GM10847 (cell line): Measurements from ENCODE around the gene POU2AF2.

Experiments
- POLR2A ChIP-seq: IDR thresholded peaks from 2 replicates; pipeline ENCODE4 v1.6.1; 2011; ENCODE audit not compliant: insufficient read length; ENCODE audit errors: extremely low read depth

POU2AF2 gene

DNA sequence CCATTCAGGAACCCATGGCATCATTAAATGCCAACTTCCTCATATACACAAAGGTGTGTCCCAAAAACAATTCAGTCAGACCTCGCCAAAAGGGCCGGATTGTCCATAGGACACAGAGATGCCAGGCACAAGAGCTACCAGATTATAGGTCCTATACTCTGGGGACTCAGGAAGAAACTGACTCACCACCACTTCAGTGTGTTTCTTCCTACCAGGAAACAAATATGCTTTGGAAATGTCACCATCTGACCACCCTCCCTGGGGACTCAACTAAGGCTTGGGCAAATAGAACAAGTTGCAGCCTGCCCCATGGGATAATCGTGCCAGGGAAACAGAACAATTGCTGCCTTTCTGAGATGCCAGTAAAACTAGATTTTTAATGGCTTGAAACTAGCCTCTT is 64.6 kb downstream of the POU2AF2 start:
- TF ChIP-seq POLR2A = no peak

GRCh38 chr11:111310723-111311122 is 65.2 kb downstream of the POU2AF2 start:
- TF ChIP-seq POLR2A = no peak

DNA sequence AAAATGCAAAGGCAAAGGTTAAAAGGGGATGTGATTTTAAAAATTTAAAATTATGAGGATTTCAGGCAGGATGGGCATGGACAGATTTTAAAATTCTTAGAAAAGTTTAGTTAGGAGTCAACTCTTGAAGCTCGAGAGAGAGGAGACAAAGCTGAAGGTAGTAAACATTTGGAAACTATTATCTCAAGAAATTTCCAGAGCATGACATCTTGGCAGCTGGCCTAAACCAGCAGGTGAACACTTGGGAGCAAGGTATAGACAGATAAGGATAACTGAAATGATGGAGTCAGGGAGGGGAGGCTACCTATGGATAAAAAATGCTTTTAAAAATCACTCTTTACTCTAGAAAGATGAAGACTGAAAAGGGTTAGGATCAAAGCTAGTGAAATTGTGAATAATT is 66.6 kb downstream of the POU2AF2 start:
- no peak for TF ChIP-seq POLR2A

DNA sequence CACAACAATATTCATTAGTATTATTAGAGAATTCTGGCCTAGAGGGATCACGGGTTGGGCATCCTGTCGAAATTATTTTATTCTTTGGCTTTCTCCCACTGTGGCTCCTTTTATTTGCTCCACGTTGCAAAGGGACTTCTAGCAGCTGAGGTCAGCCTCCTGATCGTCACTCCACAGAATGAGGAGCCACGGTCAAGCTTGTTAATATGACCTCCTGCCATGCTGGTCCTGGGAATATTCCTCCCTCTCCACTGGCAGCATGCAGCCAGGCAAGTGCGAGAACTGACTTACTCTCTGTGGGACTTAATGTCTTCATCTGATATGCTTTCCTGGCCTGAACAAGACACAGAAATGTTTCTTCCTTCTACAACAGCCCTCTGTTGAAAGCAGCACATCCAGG is 73.8 kb downstream of the POU2AF2 start:
- no peak for TF ChIP-seq POLR2A

DNA sequence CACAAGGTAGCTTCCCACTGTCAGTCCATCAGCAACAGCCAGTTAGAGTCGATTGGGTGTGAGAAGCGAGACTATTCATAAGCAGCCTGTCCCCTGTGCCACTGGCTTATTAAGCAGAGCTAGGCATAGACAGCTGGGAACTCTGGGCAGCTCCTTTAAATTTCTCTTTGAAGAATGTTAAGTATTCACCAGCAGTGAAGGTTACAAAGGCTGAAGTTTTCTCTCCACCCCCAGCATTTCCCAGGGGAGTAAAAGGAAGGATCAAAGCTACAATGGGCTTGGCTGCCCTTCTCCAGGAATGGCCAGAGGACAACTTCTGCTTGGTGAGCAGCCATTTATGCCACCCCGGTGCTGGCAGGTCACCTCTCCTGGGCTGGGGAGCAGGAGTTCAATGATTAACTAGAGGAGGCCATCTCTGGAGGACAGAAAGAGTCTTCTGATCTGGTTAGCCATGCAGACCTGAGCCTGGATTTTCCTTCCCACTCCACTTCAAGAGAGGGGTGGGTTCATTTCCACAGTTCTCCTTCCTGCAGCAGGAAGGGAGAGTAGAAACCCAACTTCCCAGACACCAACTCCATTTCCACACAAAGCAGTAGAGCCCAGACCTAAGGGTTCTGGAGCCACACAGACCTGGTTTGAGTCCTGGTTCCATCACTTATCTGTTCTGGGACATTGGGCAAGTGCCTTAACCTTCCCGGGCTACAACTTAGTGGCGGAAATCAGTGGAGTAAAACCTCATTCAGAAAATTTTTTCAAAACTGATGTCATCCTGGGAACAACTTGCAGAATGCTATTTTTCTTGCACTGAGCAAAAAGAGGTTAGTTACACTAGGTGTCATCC is 75.4 kb downstream of the POU2AF2 start:
- no peak for TF ChIP-seq POLR2A

DNA sequence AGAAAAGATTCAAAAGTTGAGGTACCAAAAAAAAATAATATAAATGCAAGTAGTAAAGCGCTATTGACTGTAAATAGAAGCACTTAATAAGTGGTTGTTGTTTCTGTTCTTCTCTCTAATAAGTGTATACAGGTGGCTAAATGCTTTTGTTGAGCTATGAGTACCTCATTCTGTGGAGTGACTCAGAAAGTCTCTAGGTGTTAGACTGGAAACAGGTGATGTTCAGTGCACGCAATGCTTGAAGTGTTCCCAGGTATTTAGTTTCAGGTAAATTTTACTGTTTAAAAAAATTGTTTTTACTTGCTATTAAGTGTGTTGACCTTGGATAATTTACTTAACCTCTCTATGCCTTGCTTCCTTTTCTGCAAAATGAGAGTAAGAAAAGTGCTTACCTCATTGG is 77.0 kb downstream of the POU2AF2 start:
- TF ChIP-seq POLR2A = no peak

DNA sequence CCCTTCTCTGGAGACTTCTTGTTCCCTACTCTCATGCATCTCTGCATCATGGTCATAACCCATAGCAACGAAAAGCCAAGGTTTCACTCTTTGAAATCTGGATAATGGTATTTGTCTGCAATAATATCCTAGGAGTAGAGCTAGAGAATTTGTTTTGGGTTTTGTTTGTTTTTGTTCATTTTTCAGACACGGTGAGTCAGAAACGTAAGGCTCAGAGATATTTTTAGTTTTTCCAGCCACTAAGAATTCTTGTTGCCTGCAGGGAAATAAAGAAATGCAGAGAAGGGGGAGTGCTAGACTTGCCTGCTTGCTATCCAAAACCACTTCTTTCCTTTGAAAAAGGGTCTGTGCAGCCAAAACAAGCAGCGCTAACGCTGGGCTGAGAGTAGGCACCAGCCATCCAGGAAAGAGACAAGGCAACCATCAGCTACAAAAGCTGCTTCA is 78.8 kb downstream of the POU2AF2 start:
- TF ChIP-seq POLR2A = no peak

- no peak for TF ChIP-seq POLR2A
These were observed 79.7 kb downstream of the POU2AF2 start for GRCh38 chr11:111325259-111325658.

DNA sequence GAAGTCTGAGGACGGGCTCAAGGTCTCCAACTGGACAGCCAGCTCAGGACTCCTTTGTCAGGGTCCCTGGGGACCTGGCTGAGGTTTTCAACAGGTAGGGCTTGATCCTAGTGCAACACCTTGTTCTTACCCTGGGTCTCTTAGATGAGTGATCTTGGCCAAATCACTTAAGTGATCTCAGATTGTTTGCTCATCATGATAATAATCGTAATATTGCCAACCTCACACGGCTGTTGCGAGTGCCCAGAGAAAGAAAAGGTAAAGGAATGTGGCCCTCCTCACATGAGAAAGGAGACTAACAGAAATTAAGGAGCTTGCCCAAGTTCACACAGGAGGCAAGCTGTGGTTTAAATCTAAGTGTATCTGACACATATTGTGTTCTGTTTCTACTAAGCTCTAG is 81.3 kb downstream of the POU2AF2 start:
- no peak for TF ChIP-seq POLR2A

- no peak for TF ChIP-seq POLR2A
These were observed 82.5 kb downstream of the POU2AF2 start for GRCh38 chr11:111327908-111328624.

DNA sequence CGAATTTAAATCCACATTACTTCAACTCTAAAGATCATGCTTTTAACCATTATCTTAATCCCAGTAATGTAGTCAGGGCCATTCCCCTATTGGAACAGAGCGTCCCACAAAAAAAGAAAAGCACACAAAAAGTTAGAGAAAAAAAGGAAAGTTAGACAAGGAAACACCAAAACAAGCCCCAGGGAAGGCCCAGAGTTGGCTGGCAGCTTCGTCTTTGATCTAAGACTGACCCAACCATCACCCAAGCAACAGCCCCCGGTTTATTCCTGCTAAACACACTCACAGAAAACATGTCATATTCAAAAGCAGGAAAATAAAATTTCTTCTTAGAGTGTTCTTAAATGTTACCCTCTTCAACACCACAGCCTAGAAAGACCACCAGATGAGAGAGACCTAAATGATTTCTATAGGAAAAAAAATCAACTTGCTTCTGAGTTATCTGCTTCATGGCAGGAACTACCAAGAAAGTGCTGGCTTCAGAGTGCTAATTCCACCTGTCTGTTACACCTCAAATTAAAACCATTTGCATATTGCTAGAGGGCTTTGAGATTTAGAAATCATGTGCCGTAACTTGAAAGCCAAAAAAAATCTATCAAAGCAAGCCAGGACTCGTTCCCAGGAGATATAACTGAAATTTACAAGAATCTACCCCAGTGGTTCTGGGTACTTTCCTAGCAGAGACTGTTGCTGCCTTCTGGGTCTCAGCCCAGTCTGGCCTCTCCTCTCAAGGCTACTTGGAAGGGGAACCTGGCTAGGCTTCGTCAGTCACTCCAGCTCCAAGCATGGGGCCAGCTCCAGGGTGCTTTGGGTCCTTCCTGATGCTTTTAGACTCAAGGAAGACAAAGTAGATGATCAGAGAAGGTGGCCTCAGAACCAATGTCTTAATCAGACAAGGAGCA is 84.0 kb downstream of the POU2AF2 start:
- no peak for TF ChIP-seq POLR2A

GRCh38 chr11:111330234-111330893 is 84.8 kb downstream of the POU2AF2 start:
- TF ChIP-seq POLR2A = no peak

DNA sequence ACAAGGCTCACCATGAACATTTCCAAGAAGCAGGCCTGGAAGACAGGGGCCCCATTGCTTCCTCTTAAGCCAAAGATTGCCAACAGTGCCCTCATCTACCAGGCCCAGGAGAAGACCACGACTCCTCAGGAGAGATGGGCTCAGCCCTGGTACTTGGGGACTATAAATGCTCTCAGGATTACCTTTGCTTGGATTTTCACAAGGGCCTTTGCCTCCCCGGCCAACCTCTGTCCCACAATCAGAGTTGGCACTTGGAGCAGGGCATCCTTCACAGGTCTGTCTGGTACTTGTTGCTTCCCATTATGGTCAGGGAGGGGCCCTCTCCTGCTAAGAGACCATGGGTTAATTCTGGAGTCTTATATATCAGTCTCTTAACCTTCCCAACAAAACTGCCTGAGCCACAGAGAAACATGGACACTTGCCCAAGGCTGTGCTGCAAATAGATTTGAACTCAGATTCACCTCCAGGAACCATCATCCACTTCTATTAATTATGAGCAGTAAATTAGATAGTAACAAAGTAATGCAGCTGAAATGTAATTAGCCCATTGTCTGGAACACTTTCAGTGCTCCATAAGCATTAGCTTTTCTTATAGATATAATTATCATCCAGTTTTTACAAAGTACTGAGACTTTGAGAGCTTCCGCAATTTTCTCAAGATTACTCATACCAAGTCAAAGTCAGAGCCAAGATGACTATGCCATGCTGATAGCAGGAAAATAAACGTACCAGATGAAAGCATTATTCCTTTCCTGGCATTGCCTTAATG is 86.4 kb downstream of the POU2AF2 start:
- TF ChIP-seq POLR2A = no peak
